B cell (primary cell): ENCODE measurements around the gene OPN5. TPM values are rescaled to one million over a fixed set of nuclear protein-coding genes. Genes with fewer than 3 reads are reported as not detected.

Experiments
- ATAC-seq: fragments of 200-7000 bp; cut with Tn5 transposase; one replicate; pipeline ENCODE4 v1.10.0; 2021; ENCODE audit warnings: low read depth, mild to moderate bottlenecking, moderate number of reproducible peaks, moderate library complexity
- CTCF ChIA-PET: fragments of 350-600 bp; sonication (Branson Sonifier 250); formaldehyde crosslinking; loops from one replicate; lab custom pipeline; 2021; ENCODE audit warnings: antibody characterized with exemption, inconsistent platforms; lab: Charles Lee
- POLR2A ChIA-PET: fragments of 350-600 bp; sonication (Branson Sonifier 250); formaldehyde crosslinking; loops from one replicate; lab custom pipeline; 2021; ENCODE audit warnings: antibody characterized with exemption; lab: Charles Lee
- DNase-seq: peaks from one replicate; pipeline ENCODE4 v3.0.0; 2013
- H2AFZ ChIP-seq: 2 replicates; pipeline ENCODE4 v1.6.1; 2012; ENCODE audit warnings: mild to moderate bottlenecking, low read depth, low read length; ENCODE audit not compliant: insufficient read depth, poor library complexity, severe bottlenecking
- H3K27ac ChIP-seq, 2 donors: 1 replicate in 1 of 2; 2 replicates in 1 of 2; pipeline ENCODE4 v1.5.1; 2012 to 2013; ENCODE audit warnings: low read length in 2 of 2, mild to moderate bottlenecking in 2 of 2, moderate library complexity in 1 of 2
- H3K27me3 ChIP-seq, 4 experiments: fragments of 200-600 bp in 1 of 4; sonication (generic) in 1 of 4; replicated peaks in 1 of 4; 1 replicate in 2 of 4; 2 replicates in 2 of 4; pipeline versions ENCODE4 v1.6.1 to v1.7.0; 2013 to 2016; ENCODE audit warnings: low read length in 3 of 4, mild to moderate bottlenecking in 2 of 4, mixed read lengths in 1 of 4, moderate library complexity in 1 of 4; ENCODE audit not compliant: insufficient read depth in 4 of 4, control insufficient read depth in 3 of 4; ENCODE audit errors: control extremely low read depth in 1 of 4
- H3K36me3 ChIP-seq, 2 experiments: replicated peaks in 1 of 2; 1 replicate in 1 of 2; 2 replicates in 1 of 2; pipeline versions ENCODE4 v1.6.1 to v1.7.1; 2013; ENCODE audit warnings: low read length in 1 of 2; ENCODE audit not compliant: insufficient read depth in 2 of 2, control insufficient read depth in 1 of 2; ENCODE audit errors: control extremely low read depth in 1 of 2, extremely low read depth in 1 of 2
- H3K4me1 ChIP-seq, 2 donors: fragments of 200-600 bp in 1 of 2; sonication (generic) in 1 of 2; 1 replicate in 1 of 2; 2 replicates in 1 of 2; pipeline versions ENCODE4 v1.5.1 to v1.6.1; 2013 to 2017; ENCODE audit warnings: low read length in 2 of 2; ENCODE audit not compliant: control insufficient read depth in 2 of 2, insufficient read depth in 2 of 2
- H3K4me2 ChIP-seq: replicated peaks from 2 replicates; pipeline ENCODE3; 2012; ENCODE audit warnings: mild to moderate bottlenecking, low read depth, low read length; ENCODE audit not compliant: poor library complexity, severe bottlenecking
- H3K4me3 ChIP-seq, 5 experiments: fragments of 200-600 bp in 1 of 5; sonication (generic) in 1 of 5; 1 replicate in 3 of 5; 2 replicates in 2 of 5; pipeline versions ENCODE4 v1.5.1 to v1.7.0; 2011 to 2016; ENCODE audit warnings: low read length in 4 of 5, mild to moderate bottlenecking in 4 of 5, low read depth in 2 of 5, control low read depth in 1 of 5, moderate library complexity in 1 of 5; ENCODE audit not compliant: insufficient read depth in 1 of 5; ENCODE audit errors: control extremely low read depth in 1 of 5, extremely low read depth in 1 of 5
- H3K79me2 ChIP-seq: fragments of 200-600 bp; sonication (generic); one replicate; pipeline ENCODE4 v1.6.0; 2016; ENCODE audit warnings: low read length; ENCODE audit not compliant: control insufficient read depth, insufficient read depth
- H3K9ac ChIP-seq: fragments of 200-600 bp; sonication (generic); 2 replicates; pipeline ENCODE4 v1.6.1; 2017; ENCODE audit warnings: mild to moderate bottlenecking, low read length, moderate library complexity
- H3K9me3 ChIP-seq, 3 donors: one replicate each; pipeline versions ENCODE4 v1.6.1 to v1.7.1; 2013; ENCODE audit warnings: low read length in 2 of 3; ENCODE audit not compliant: control insufficient read depth in 2 of 3, insufficient read depth in 1 of 3; ENCODE audit errors: control extremely low read depth in 1 of 3
- H4K20me1 ChIP-seq: 2 replicates; pipeline ENCODE4 v1.6.0; 2012; ENCODE audit warnings: mild to moderate bottlenecking, low read length; ENCODE audit not compliant: insufficient read depth, control insufficient read depth, poor library complexity, severe bottlenecking
- H3K27ac Mint-ChIP-seq: one replicate; pipeline ENCODE4 v1.8.0; 2021; ENCODE audit warnings: mixed read lengths
- H3K27me3 Mint-ChIP-seq: one replicate; pipeline ENCODE4 v1.8.0; 2021; ENCODE audit warnings: mixed read lengths
- H3K4me1 Mint-ChIP-seq: one replicate; pipeline ENCODE4 v1.8.0; 2021; ENCODE audit warnings: mixed read lengths
- H3K4me3 Mint-ChIP-seq: one replicate; pipeline ENCODE4 v1.8.0; 2021; ENCODE audit warnings: mixed read lengths
- H3K9me3 Mint-ChIP-seq: one replicate; pipeline ENCODE4 v1.8.0; 2022; ENCODE audit warnings: mixed read lengths; ENCODE audit not compliant: insufficient read depth
- EZH2 ChIP-seq: IDR thresholded peaks from 2 replicates; pipeline ENCODE4 v1.6.1; 2012; ENCODE audit warnings: borderline replicate concordance, low read depth, mild to moderate bottlenecking, moderate library complexity, low read length; ENCODE audit not compliant: insufficient read depth, poor library complexity, severe bottlenecking
- WGBS: methylation state at CpG from one replicate; pipeline ENCODE4 v1.1.5; 2013; ENCODE audit warnings: missing lambda C conversion rate; ENCODE audit not compliant: insufficient coverage; 5-methylcytosine and 5-hydroxymethylcytosine counted together
- intact Hi-C: fragments of 100-400 bp; cut with micrococcal nuclease; formaldehyde crosslinking; loops from one replicate; pipeline ENCODE4 v1.10.0; 2022
- polyA plus RNA-seq: library from polyadenylated mRNA; depleted of rRNA; stranded (reverse); fragments of >200 nt; gene quantifications from 2 replicates; pipeline ENCODE4 v1.2.3, GENCODE V29; 2012
- total RNA-seq, 2 donors: library from RNA; stranded (reverse); fragments of 120-200 nt in 1 of 2; gene quantifications; 1 replicate in 1 of 2; 2 replicates in 1 of 2; pipeline versions ENCODE4 v1.2.3 to v1.2.4, GENCODE V29; 2013 to 2022
- TF ChIP-seq, protein P1 (sequence below): fragments of 200-600 bp; IDR thresholded peaks from one replicate; pipeline ENCODE4 v1.8.0; 2022; ENCODE audit warnings: antibody characterized with exemption, mild to moderate bottlenecking

OPN5 gene
- total and polyA plus RNA-seq, 2 donors (not counting 1 experiment from before 2014, with no cell fraction given): not detected

DNA sequence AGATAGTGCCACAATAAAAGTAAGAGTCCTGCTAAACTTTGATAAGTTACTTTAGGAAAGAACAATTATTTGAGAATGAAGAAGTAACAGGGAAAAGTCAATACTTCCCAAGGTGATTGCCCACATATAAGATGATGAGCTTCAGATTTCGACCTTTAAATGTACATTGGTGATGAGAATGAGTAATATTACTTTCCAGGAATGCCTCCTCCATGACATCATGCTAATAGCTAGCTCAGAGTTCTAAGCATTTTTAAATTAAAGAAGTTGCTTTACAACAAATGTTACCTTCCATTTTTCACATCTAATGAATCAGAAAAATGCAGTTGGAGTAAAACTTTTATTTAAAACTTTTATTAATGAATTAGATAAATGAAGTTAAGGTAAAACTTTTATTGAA is 22.5 kb upstream of the OPN5 start:
- intact Hi-C loops: no loop called here
- POLR2A ChIA-PET: no interaction called here
- no CpG with 5 or more reads among the region's 1 CpG for WGBS

DNA sequence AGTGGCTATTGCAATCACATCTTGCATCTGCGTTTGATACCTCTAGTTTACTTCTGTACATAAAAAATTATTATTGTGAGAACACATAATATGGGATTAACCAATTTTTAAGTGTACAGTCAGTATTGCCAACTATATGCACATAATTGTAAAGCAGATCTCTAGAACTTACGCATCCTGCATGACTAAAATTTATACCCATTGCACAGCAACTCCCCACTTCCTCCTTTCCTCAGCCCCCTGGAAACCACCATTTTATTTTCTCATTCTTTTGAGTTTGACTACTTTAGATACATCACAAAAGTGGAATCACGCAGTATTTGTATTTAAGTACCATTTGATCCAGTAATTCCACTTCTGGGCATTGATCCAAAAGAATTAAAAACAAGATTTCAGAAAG is 19.3 kb upstream of the OPN5 start:
- TF ChIP-seq, protein P1, sequence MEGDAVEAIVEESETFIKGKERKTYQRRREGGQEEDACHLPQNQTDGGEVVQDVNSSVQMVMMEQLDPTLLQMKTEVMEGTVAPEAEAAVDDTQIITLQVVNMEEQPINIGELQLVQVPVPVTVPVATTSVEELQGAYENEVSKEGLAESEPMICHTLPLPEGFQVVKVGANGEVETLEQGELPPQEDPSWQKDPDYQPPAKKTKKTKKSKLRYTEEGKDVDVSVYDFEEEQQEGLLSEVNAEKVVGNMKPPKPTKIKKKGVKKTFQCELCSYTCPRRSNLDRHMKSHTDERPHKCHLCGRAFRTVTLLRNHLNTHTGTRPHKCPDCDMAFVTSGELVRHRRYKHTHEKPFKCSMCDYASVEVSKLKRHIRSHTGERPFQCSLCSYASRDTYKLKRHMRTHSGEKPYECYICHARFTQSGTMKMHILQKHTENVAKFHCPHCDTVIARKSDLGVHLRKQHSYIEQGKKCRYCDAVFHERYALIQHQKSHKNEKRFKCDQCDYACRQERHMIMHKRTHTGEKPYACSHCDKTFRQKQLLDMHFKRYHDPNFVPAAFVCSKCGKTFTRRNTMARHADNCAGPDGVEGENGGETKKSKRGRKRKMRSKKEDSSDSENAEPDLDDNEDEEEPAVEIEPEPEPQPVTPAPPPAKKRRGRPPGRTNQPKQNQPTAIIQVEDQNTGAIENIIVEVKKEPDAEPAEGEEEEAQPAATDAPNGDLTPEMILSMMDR: no peak
- no peak for TF ChIP-seq EZH2
- intact Hi-C loops: no loop called here
- CTCF ChIA-PET: no interaction called here

More for the DNA sequence above, 22.5 kb upstream of the OPN5 start:
- CTCF ChIA-PET: no interaction called here
- H3K27me3 Mint-ChIP-seq: peaks cover 6% of the 10 kb centered on the region
- H3K4me3 Mint-ChIP-seq: no peak overlapping the region
- H3K9me3 Mint-ChIP-seq: peaks cover 3% of the 10 kb centered on the region
- Histone ChIP-seq H2AFZ (no peak overlapping the region), H3K36me3 (no peaks in the 10 kb centered on the region), H3K79me2 (no peaks in the 10 kb centered on the region), H3K4me2 (no peak overlapping the region), H3K4me1 (no peaks in the 10 kb centered on the region), H3K9ac (no peak overlapping the region), H3K27me3 (peaks cover 0 to 3% (median 0%) of the 10 kb centered on the region in 4 experiments), H3K4me3 (no peak overlapping the region), H3K27ac (no peak overlapping the region), H4K20me1 (no peaks in the 10 kb centered on the region), H3K9me3 (no peaks in the 10 kb centered on the region)
- no peak for ATAC-seq
- H3K27ac Mint-ChIP-seq: no peak overlapping the region
- no peaks in the 10 kb centered on the region for H3K4me1 Mint-ChIP-seq
- TF ChIP-seq, protein P1: no peak
- TF ChIP-seq EZH2: no peak
- no peak for DNase-seq

More for the DNA sequence above, 19.3 kb upstream of the OPN5 start:
- Histone ChIP-seq H3K4me1 (no peaks in the 10 kb centered on the region), H3K4me2 (no peak overlapping the region), H2AFZ (no peak overlapping the region), H3K27ac (no peak overlapping the region), H4K20me1 (no peaks in the 10 kb centered on the region), H3K79me2 (no peaks in the 10 kb centered on the region), H3K27me3 (no peaks in the 10 kb centered on the region), H3K4me3 (no peak overlapping the region), H3K9me3 (no peaks in the 10 kb centered on the region), H3K9ac (no peak overlapping the region), H3K36me3 (no peaks in the 10 kb centered on the region)
- POLR2A ChIA-PET: no interaction called here
- ATAC-seq: no peak
- WGBS: no CpG with 5 or more reads among the region's 3 CpGs
- H3K4me3 Mint-ChIP-seq: no peak overlapping the region
- no peak overlapping the region for H3K27ac Mint-ChIP-seq
- H3K9me3 Mint-ChIP-seq: peaks cover 5% of the 10 kb centered on the region
- no peak for DNase-seq
- peaks cover 2% of the 10 kb centered on the region for H3K27me3 Mint-ChIP-seq
- H3K4me1 Mint-ChIP-seq: no peaks in the 10 kb centered on the region
